Subcutaneous abdominal adipose tissue (tissue), 5 donors: ENCODE measurements around the gene CDC42EP5.

Experiments
- H3K27ac ChIP-seq: one replicate; pipeline ENCODE4 v1.7.0; 2013; ENCODE audit warnings: low read depth, mild to moderate bottlenecking, inconsistent platforms, low read length, moderate library complexity
- H3K27me3 ChIP-seq, 5 donors: one replicate each; pipeline ENCODE4 v1.7.0; 2013; ENCODE audit warnings: low read length in 5 of 5, inconsistent platforms in 1 of 5; ENCODE audit not compliant: control insufficient read depth in 5 of 5, insufficient read depth in 4 of 5
- H3K36me3 ChIP-seq, 5 donors: one replicate each; pipeline ENCODE4 v1.7.0; 2013; ENCODE audit warnings: low read length in 5 of 5; ENCODE audit not compliant: control insufficient read depth in 5 of 5, insufficient read depth in 5 of 5
- H3K4me1 ChIP-seq, 5 donors: one replicate each; pipeline ENCODE4 v1.7.0; 2013; ENCODE audit warnings: low read length in 5 of 5, mild to moderate bottlenecking in 3 of 5, moderate library complexity in 1 of 5; ENCODE audit not compliant: control insufficient read depth in 5 of 5, insufficient read depth in 5 of 5
- H3K4me3 ChIP-seq, 5 donors: one replicate each; pipeline ENCODE4 v1.7.0; 2013; ENCODE audit warnings: low read length in 5 of 5, low read depth in 1 of 5
- H3K9ac ChIP-seq, 5 donors: one replicate each; pipeline ENCODE4 v1.7.0; 2013; ENCODE audit warnings: low read length in 5 of 5, mild to moderate bottlenecking in 4 of 5, moderate library complexity in 3 of 5
- H3K9me3 ChIP-seq, 5 donors: one replicate each; pipeline ENCODE4 v1.7.0; 2013; ENCODE audit warnings: low read length in 5 of 5; ENCODE audit not compliant: control insufficient read depth in 5 of 5
- donor health status: healthy.
- donor health status: healthy.
- donor health status: healthy.
- donor health status: healthy.
- donor health status: healthy.

CDC42EP5 gene

GRCh38 chr19:54489766-54490165 is 16.7 kb upstream of the CDC42EP5 start:
- Histone ChIP-seq H3K4me3 (no peak overlapping the region), H3K36me3 (no peaks in the 10 kb centered on the region), H3K9me3 (no peaks in the 10 kb centered on the region), H3K4me1 (no peaks in the 10 kb centered on the region), H3K9ac (no peak overlapping the region), H3K27ac (no peak overlapping the region), H3K27me3 (peaks cover 0 to 7% (median 4%) of the 10 kb centered on the region in 5 donors)

GRCh38 chr19:54489341-54489740 is 16.2 kb upstream of the CDC42EP5 start:
- Histone ChIP-seq H3K4me1 (no peaks in the 10 kb centered on the region), H3K27me3 (peaks cover 0 to 9% (median 6%) of the 10 kb centered on the region in 5 donors), H3K4me3 (no peak overlapping the region), H3K36me3 (no peaks in the 10 kb centered on the region), H3K9me3 (no peaks in the 10 kb centered on the region), H3K9ac (no peak overlapping the region), H3K27ac (no peak overlapping the region)

- H3K4me3 ChIP-seq = no peak overlapping the region
- H3K9me3 ChIP-seq = no peaks in the 10 kb centered on the region
- H3K36me3 ChIP-seq = no peaks in the 10 kb centered on the region
- peaks cover 0 to 9% (median 5%) of the 10 kb centered on the region in 5 donors for H3K27me3 ChIP-seq
- no peak overlapping the region for H3K9ac ChIP-seq
- peaks cover 0 to 4% (median 3%) of the 10 kb centered on the region in 5 donors for H3K4me1 ChIP-seq
- no peak overlapping the region for H3K27ac ChIP-seq
Measured at GRCh38 chr19:54485851-54486250, 12.8 kb upstream of the CDC42EP5 start.

GRCh38 chr19:54484451-54484850 is 11.4 kb upstream of the CDC42EP5 start:
- Histone ChIP-seq H3K27me3 (peaks cover 0 to 6% (median 4%) of the 10 kb centered on the region in 5 donors), H3K27ac (no peak overlapping the region), H3K4me1 (peaks cover 0 to 4% (median 3%) of the 10 kb centered on the region in 5 donors), H3K9me3 (no peaks in the 10 kb centered on the region), H3K4me3 (no peak overlapping the region), H3K9ac (no peak overlapping the region), H3K36me3 (no peaks in the 10 kb centered on the region)

- Histone ChIP-seq H3K4me1 (peaks cover 0 to 4% (median 3%) of the 10 kb centered on the region in 5 donors), H3K9me3 (no peaks in the 10 kb centered on the region), H3K9ac (no peak overlapping the region), H3K4me3 (no peak overlapping the region), H3K36me3 (no peaks in the 10 kb centered on the region), H3K27ac (no peak overlapping the region), H3K27me3 (peaks cover 0 to 10% (median 5%) of the 10 kb centered on the region in 5 donors)
Measured at GRCh38 chr19:54482889-54483288, 9.8 kb upstream of the CDC42EP5 start.

GRCh38 chr19:54481326-54481930 is 8.3 kb upstream of the CDC42EP5 start:
- Histone ChIP-seq H3K4me1 (peaks cover 0 to 4% (median 3%) of the 10 kb centered on the region in 5 donors), H3K36me3 (no peaks in the 10 kb centered on the region), H3K9me3 (no peaks in the 10 kb centered on the region), H3K4me3 (no peak overlapping the region), H3K9ac (no peak overlapping the region), H3K27ac (no peak overlapping the region), H3K27me3 (peaks cover 0 to 13% (median 8%) of the 10 kb centered on the region in 5 donors)

GRCh38 chr19:54480051-54480450 is 7.0 kb upstream of the CDC42EP5 start:
- H3K4me1 ChIP-seq = peaks cover 0 to 4% (median 3%) of the 10 kb centered on the region in 5 donors
- no peaks in the 10 kb centered on the region for H3K9me3 ChIP-seq
- H3K27me3 ChIP-seq = peaks cover 0 to 13% (median 8%) of the 10 kb centered on the region in 5 donors
- H3K36me3 ChIP-seq = no peaks in the 10 kb centered on the region
- no peak overlapping the region for H3K9ac ChIP-seq
- H3K27ac ChIP-seq = no peak overlapping the region
- H3K4me3 ChIP-seq = no peak overlapping the region

GRCh38 chr19:54478677-54479266 is 5.7 kb upstream of the CDC42EP5 start:
- Histone ChIP-seq H3K9ac (no peak overlapping the region), H3K27me3 (peaks cover 0 to 10% (median 6%) of the 10 kb centered on the region in 5 donors)

GRCh38 chr19:54477650-54478049 is 4.6 kb upstream of the CDC42EP5 start:
- Histone ChIP-seq H3K4me1 (peaks cover 0 to 12% (median 10%) of the 10 kb centered on the region in 5 donors), H3K36me3 (no peaks in the 10 kb centered on the region), H3K4me3 (no peak overlapping the region), H3K9me3 (no peaks in the 10 kb centered on the region), H3K9ac (no peak overlapping the region), H3K27me3 (peaks cover 0 to 11% (median 10%) of the 10 kb centered on the region in 5 donors), H3K27ac (no peak overlapping the region)

More at GRCh38 chr19:54478677-54479266, 5.7 kb upstream of the CDC42EP5 start:
- Histone ChIP-seq H3K27ac (no peak overlapping the region), H3K9me3 (no peaks in the 10 kb centered on the region), H3K36me3 (no peaks in the 10 kb centered on the region), H3K4me3 (no peak overlapping the region), H3K4me1 (peaks cover 0 to 6% (median 3%) of the 10 kb centered on the region in 5 donors)

- no peaks in the 10 kb centered on the region for H3K36me3 ChIP-seq
- H3K4me1 ChIP-seq = peaks cover 0 to 20% (median 14%) of the 10 kb centered on the region in 5 donors
- H3K27ac ChIP-seq = no peak overlapping the region
- no peaks in the 10 kb centered on the region for H3K9me3 ChIP-seq
- H3K27me3 ChIP-seq = peaks cover 4 to 20% (median 18%) of the 10 kb centered on the region in 5 donors
- H3K4me3 ChIP-seq = no peak overlapping the region
- no peak overlapping the region for H3K9ac ChIP-seq
Measured at GRCh38 chr19:54475706-54476105, 2.6 kb upstream of the CDC42EP5 start.
